Stimulated activated CD8-positive, alpha-beta memory T cell treated with anti-CD3 and anti-CD28 coated beads, Interleukin-7, amount 100 ng/mL, for 48 hours (primary cell): ENCODE results near the gene ATP9B.

Experiments used
- DNase-seq, 2 donors: peaks; one replicate each; pipeline ENCODE4 v3.0.0-alpha.2; 2020; ENCODE audit warnings: low read depth in 1 of 2; ENCODE audit errors: extremely low read depth in 1 of 2

Gene ATP9B

GRCh38 chr18:79422022-79422782 is 353.0 kb downstream of the ATP9B start:
- DNase-seq, result no peak

DNA sequence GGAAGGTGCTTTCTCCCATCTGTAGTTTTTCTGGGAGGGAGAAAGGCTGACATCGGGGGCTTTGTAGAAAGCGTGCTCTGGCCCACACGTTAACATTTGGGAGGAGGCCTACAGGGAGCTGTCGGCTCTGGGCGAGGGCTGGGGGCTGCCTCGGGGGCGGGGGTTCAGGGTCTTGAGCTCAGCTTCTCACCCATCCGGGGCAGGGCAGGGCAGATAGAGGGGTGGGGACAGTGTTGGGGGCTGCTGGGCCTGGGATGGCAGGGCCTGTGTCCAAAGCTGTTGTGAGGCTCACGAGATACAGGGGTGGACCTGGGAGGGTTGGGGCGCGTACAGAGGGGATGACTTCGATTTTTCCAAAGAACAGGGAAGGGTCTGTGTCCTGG is 353.6 kb downstream of the ATP9B start:
- no peak for DNase-seq

DNA sequence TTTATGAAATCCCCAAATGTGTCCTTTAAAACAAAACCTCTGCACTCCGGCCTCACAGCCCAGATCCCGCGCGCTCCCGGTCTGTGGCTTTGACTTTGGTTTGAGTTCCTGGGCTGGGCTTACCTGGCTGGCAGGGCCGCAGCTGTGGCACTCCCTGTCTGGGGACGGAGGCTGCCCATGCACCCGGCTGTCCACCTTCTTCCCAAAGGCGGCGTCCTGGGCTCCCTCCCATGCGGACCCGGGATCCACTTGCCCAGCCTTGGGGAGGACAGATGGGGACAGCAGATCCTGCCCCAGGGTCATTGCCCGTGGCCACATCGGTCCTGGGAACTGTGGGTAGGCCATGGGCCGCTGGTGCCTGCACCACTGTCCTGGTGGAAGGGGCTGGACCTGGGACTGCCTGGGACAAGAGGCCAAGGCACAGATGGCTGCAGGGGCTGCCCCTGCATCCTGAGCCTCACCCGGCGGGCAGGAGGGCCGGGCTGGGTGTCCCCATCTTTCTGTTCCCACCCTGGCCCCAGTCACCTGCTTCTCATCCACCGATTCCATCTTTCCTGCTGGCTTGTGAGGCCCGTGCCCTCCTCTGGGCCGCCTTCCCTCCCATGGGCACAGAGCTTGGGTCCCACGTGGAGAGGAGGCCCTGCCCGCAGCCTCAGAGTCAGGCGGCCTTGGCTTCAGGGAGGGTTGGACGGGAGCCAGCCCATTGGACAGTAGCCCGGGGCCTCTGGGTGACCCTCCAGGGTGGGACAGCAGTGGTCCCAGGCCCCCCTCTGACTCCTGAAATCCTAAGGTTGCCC is 354.2 kb downstream of the ATP9B start:
- DNase-seq, result no peak

DNA sequence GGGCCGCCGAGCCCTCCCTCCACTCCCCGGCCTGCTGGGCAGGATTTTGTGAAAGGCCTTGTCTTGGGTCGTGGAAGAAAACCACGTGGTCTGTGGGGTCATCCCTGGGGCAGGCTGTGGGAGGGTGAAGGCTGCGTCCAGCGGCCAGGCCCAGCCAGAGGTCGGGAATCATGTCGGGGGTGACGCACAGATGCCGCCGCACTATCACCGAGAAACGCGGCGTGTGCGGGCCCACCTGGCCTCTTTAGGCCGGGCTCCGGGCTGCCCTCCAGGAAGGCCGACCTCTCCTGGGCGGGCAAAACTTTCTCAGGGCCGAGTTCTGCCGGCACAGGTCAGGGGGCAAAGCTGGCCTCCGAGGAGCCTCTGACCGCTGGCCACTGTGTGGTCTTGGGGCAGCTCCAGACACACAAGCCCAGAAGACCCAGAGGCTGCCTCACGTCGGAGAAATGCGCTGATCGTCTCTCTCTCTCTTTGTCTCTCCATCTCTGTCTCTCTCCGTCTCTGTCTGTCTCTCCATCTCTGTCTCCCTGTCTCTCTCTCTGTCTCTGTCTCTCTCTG is 354.9 kb downstream of the ATP9B start:
- no peak for DNase-seq

DNA sequence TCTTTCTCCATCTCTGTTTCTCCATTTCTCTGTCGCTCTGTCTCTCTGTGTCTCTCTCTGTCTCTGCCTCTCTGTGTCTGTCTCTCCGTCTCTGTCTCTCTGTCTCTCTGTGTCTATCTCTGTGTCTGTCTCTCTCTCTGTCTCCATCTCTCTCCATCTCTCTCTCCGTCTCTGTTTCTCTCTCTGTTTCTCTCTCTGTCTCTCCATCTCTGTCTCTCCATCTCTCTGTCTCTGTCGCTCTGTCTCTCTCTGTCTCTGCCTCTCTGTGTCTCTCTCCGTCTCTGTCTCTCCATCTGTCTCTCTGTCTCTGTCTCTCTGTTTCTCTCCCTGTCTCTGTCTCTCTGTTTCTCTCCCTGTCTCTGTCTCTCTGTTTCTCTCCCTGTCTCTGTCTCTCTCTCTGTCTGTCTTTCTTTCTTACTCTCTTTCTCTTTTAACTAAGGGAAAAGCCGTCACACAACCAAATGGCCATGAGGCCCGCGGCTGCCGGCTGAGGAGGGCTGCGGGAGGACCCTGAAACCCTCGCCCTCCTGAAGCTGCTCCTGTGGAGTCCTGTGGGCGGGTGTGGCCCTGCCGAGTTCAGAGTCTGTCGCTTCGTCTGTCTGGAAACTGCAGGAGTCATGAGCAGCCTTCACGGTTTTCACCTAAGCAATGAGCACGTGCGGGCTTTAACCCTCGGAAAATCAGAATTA is 355.8 kb downstream of the ATP9B start:
- DNase-seq, result no peak

DNA sequence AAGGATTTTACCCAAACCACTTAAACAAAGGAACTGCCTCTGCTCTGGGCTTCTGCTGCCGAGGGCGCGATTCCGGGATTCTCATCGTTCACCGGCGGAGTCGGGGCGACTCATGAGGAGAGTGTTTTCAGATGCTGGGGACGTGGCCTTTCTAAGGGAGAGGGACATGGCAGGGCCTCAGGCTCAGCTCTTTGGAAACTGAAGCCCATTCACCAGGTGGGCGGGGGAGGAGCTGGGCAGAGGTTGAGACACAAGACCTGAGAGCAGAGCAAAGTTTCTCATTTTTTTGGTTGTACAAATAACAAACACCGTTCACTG is 356.3 kb downstream of the ATP9B start:
- DNase-seq, result no peak

DNA sequence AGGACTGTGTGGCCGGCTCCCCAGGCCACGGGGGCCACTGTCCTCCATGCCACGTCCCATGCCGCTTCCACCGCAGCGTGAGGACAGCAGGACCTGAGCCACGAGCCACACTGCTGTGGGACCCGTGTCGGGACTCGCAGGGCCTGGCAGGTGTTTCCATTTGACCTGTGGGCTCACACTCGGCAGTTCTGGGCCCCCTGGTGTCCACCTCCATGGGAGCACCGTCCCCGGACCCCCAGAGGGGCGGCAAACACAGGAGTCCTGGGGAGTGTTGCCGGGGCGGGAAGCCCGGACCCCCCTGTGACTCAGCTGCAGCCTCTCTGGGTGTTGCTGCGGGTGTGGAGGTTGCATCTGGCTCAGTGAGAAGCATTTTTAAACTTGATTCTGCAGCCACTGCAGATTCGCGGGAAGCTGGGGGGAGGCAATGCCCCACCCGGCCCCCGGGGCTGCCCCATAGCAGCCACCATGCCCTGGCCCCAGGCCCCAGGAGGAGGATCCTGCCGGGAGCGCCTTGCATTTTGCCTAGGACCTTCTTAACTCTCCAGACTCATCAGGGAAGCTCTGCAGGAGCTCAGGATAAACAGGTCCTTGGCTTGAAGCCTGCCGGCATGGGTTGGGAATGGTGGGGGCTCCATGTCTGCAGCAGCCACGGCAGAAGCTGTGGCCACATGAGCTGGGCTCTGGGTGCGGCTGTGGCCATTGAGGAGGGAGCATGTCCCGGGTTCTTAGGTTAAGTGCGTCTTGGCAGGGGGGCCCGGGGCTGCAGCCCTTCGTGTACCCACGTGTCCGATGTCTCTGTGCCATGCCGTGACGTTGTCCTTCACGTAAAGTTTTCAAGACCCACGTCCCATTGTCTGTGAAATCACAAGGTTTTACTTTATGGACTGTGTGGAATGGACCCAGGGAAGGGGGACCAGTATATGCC is 357.4 kb downstream of the ATP9B start:
- no peak for DNase-seq

- DNase-seq, result no peak
Observed at GRCh38 chr18:79427368-79428225, 358.4 kb downstream of the ATP9B start.
